Measurements from ENCODE around the gene NEGR1. TPM values are rescaled to one million over a fixed set of nuclear protein-coding genes. Genes with fewer than 3 reads are reported as not detected.

Gene NEGR1
- total RNA-seq, 2 experiments from 2014 or later = not detected

- DNase-seq (no peak), ATAC-seq (no peak)
- Mint-ChIP-seq H3K27ac (no peak overlapping the region), H3K9me3 (peaks cover 5% of the 10 kb centered on the region), H3K36me3 (ENCODE audit: low read depth) (no peaks in the 10 kb centered on the region), H3K4me3 (no peak overlapping the region), H3K27me3 (no peaks in the 10 kb centered on the region), H3K4me1 (ENCODE audit: low read depth) (no peaks in the 10 kb centered on the region)
- TF ChIP-seq CTCF (IDR thresholded peaks at IDR 0.05) = no peak
- POLR2A ChIA-PET = no interaction called here
- intact Hi-C loops (cut with micrococcal nuclease) = no loop called here
- CTCF ChIA-PET = no interaction called here
These were observed 932.0 kb downstream of the NEGR1 start for GRCh38 chr1:71350330-71350729.
